ENCODE results near the gene CDC42BPG. TPM values are rescaled to one million over a fixed set of nuclear protein-coding genes. Genes with fewer than 3 reads are reported as not detected.

The CDC42BPG gene
- polyA plus RNA-seq (2011; rRNA removed), result 0.01 and 0.02 TPM in 2 replicates
- polyA minus RNA-seq (2011; rRNA and poly(A)+ RNA removed), result not detected in 2 replicates

GRCh38 chr11:64844330-64845128 is at the start of gene CDC42BPG:
Gene CDC42BPG (minus strand): TSS chr11:64844653. CDS start chr11:64844569, 84 bp downstream.
- no peak for DNase-seq (ENCODE audit: low read depth)
- CTCF ChIA-PET, result interaction anchor here (0.8 to 29.2 kb wide), 14 partner anchors 8 to 598 kb away, joined by 3 to 797 read pairs (median 6); partner anchors contain the start of genes ARL2, BATF2, EHD1 and PPP1R14B
- peak; percentile 64 for TF ChIP-seq CTCF (IDR thresholded peaks at IDR 0.05; ENCODE audit: insufficient read depth, low read depth, low read length)
- no peaks in the 10 kb centered on the region for H3K27me3 ChIP-seq (ENCODE audit: control insufficient read depth, insufficient read depth, low read length)
- H3K4me3 ChIP-seq (ENCODE audit: low read depth, low read length), result peak within 1 kb of the TSS; percentile 31
- POLR2A ChIA-PET, result no interaction called here
- H3K36me3 ChIP-seq (ENCODE audit: control insufficient read depth, insufficient read depth, low read length), result no peaks in the 10 kb centered on the region

GRCh38 chr11:64893194-64894069 is 49.0 kb upstream of the CDC42BPG start:
- Histone ChIP-seq H3K27me3 (ENCODE audit: control insufficient read depth, insufficient read depth, low read length) (no peaks in the 10 kb centered on the region), H3K36me3 (ENCODE audit: control insufficient read depth, insufficient read depth, low read length) (peaks cover 12% of the 10 kb centered on the region), H3K4me3 (ENCODE audit: low read depth, low read length) (no peak overlapping the region)
- CTCF ChIA-PET, result interaction anchor here (0.6 to 29.7 kb wide), 13 partner anchors 10 to 204 kb away, joined by 3 to 797 read pairs (median 6); partner anchors contain the start of genes ARL2, BATF2 and CDC42BPG
- no peak for DNase-seq (ENCODE audit: low read depth)
- TF ChIP-seq CTCF (IDR thresholded peaks at IDR 0.05; ENCODE audit: insufficient read depth, low read depth, low read length), result no peak
- POLR2A ChIA-PET, result no interaction called here

- DNase-seq (ENCODE audit: low read depth), result no peak
- H3K36me3 ChIP-seq (ENCODE audit: control insufficient read depth, insufficient read depth, low read length), result peaks cover 10% of the 10 kb centered on the region
- no peak overlapping the region for H3K4me3 ChIP-seq (ENCODE audit: low read depth, low read length)
- ChIA-PET POLR2A (no interaction called here), CTCF (interaction anchor here (2.3 to 29.7 kb wide), 3 partner anchors 9 to 37 kb away, joined by 8 to 797 read pairs (median 32); partner anchors contain the start of gene CDC42BPG)
- TF ChIP-seq CTCF (IDR thresholded peaks at IDR 0.05; ENCODE audit: insufficient read depth, low read depth, low read length), result no peak
- no peaks in the 10 kb centered on the region for H3K27me3 ChIP-seq (ENCODE audit: control insufficient read depth, insufficient read depth, low read length)
Measured at GRCh38 chr11:64892838-64893193, 48.4 kb upstream of the CDC42BPG start.

GRCh38 chr11:64892411-64892831 is 48.0 kb upstream of the CDC42BPG start:
- Histone ChIP-seq H3K27me3 (ENCODE audit: control insufficient read depth, insufficient read depth, low read length) (no peaks in the 10 kb centered on the region), H3K4me3 (ENCODE audit: low read depth, low read length) (no peak overlapping the region), H3K36me3 (ENCODE audit: control insufficient read depth, insufficient read depth, low read length) (peaks cover 10% of the 10 kb centered on the region)
- TF ChIP-seq CTCF (IDR thresholded peaks at IDR 0.05; ENCODE audit: insufficient read depth, low read depth, low read length), result no peak
- CTCF ChIA-PET, result interaction anchor here (2.3 to 29.7 kb wide), 3 partner anchors 9 to 36 kb away, joined by 8 to 797 read pairs (median 32); partner anchors contain the start of gene CDC42BPG
- no peak for DNase-seq (ENCODE audit: low read depth)
- POLR2A ChIA-PET, result no interaction called here
